GM19043 (cell line): ENCODE measurements around the gene PDSS2.
"Not testable (repeated sequence)": the region's sequence is repeated elsewhere in the genome, so short reads cannot be mapped to it uniquely, and the experiment has no call there.

Source experiments
- ATAC-seq: cut with Tn5 transposase; IDR thresholded peaks from one replicate; pipeline ENCODE4 v1.9.1; 2021; ENCODE audit warnings: low read depth; ENCODE audit not compliant: unreplicated experiment

PDSS2 gene

GRCh38 chr6:107280791-107281190, 178.6 kb downstream of the PDSS2 start:
- no peak for ATAC-seq

GRCh38 chr6:107280001-107280400, 179.4 kb downstream of the PDSS2 start:
- ATAC-seq: not testable (repeated sequence)

- no peak for ATAC-seq
These were observed 184.0 kb downstream of the PDSS2 start for GRCh38 chr6:107275330-107275865.

- ATAC-seq: no peak
These were observed 185.1 kb downstream of the PDSS2 start for GRCh38 chr6:107274288-107274687.

GRCh38 chr6:107272246-107272645, 187.1 kb downstream of the PDSS2 start:
- ATAC-seq: no peak

- ATAC-seq: no peak
These were observed 188.1 kb downstream of the PDSS2 start for GRCh38 chr6:107271208-107271790.

GRCh38 chr6:107267634-107268033, 191.7 kb downstream of the PDSS2 start:
- no peak for ATAC-seq

GRCh38 chr6:107267006-107267405, 192.4 kb downstream of the PDSS2 start:
- no peak for ATAC-seq

- no peak for ATAC-seq
These were observed 192.8 kb downstream of the PDSS2 start for GRCh38 chr6:107266563-107266962.

GRCh38 chr6:107264357-107264840, 195.0 kb downstream of the PDSS2 start:
- ATAC-seq: no peak

GRCh38 chr6:107259951-107260350, 199.4 kb downstream of the PDSS2 start:
- no peak for ATAC-seq

- no peak for ATAC-seq
These were observed 211.2 kb downstream of the PDSS2 start for GRCh38 chr6:107248147-107248546.

- no peak for ATAC-seq
These were observed 212.3 kb downstream of the PDSS2 start for GRCh38 chr6:107246972-107247615.

GRCh38 chr6:107246249-107246971, 213.0 kb downstream of the PDSS2 start:
- ATAC-seq: no peak

GRCh38 chr6:107244742-107245480, 214.5 kb downstream of the PDSS2 start:
- no peak for ATAC-seq

GRCh38 chr6:107244082-107244741, 215.2 kb downstream of the PDSS2 start:
- ATAC-seq: no peak

- ATAC-seq: no peak
These were observed 215.9 kb downstream of the PDSS2 start for GRCh38 chr6:107243471-107243870.

GRCh38 chr6:107237992-107238660, 221.2 kb downstream of the PDSS2 start:
- no peak for ATAC-seq

GRCh38 chr6:107235511-107235910, 223.9 kb downstream of the PDSS2 start:
- no peak for ATAC-seq

- no peak for ATAC-seq
These were observed 224.4 kb downstream of the PDSS2 start for GRCh38 chr6:107235007-107235406.
